ENCODE measurements around the gene CDKN2B-AS1. TPM values are rescaled to one million over a fixed set of nuclear protein-coding genes. Genes with fewer than 3 reads are reported as not detected.

CDKN2B-AS1 gene
- total and polyA plus RNA-seq, 2 of the 13 experiments (the other 11 are each of a cell fraction or from before 2014, with no cell fraction given), result 0.64 to 2.3 TPM

DNA sequence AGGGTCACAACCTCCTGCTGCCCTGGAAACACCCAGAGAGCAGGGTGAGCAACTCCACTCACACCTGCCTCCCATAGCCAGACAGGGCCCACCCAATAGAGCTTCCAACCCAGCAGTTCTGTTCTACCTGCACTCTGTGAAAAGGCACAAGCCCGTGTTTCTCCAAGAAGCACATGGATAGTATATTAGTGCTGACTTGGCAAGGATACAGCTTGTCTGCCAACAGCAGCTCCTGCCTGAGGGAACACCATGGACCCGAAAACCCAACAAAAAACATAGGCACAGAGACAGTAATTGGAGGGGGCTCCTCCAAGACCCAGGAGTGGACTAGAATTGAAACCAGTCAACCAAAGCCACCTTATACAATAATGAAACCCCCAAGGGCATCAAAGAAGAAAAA is 49.0 kb upstream of the CDKN2B-AS1 start:
- Histone ChIP-seq H4K20me1 (ENCODE audit: insufficient read depth, low read length) (no peaks in the 10 kb centered on the region), H3K27ac (ENCODE audit: extremely low read length, insufficient read depth, low read length) (no peak overlapping the region), H3K9me3 (ENCODE audit: low read length) (no peaks in the 10 kb centered on the region), H3K27me3 (ENCODE audit: control insufficient read depth in 1 of 2, insufficient read depth in 2 of 2, low read length in 2 of 2) (no peaks in the 10 kb centered on the region), H3K9ac (ENCODE audit: insufficient read depth, low read depth, low read length) (no peak overlapping the region), H3K36me3 (replicated peaks in 1 of 2; ENCODE audit: control insufficient read depth in 1 of 2, insufficient read depth in 2 of 2, low read length in 2 of 2) (no peaks in the 10 kb centered on the region), H3K79me2 (ENCODE audit: insufficient read depth, low read length) (no peaks in the 10 kb centered on the region), H3K4me1 (ENCODE audit: insufficient read depth, low read length) (no peaks in the 10 kb centered on the region), H3K4me3 (replicated peaks in 1 of 3; ENCODE audit: insufficient read depth in 1 of 3, low read depth in 2 of 3, low read length in 3 of 3) (no peak overlapping the region), H2AFZ (ENCODE audit: low read length) (no peak overlapping the region), H3K4me2 (ENCODE audit: low read depth, low read length) (no peak overlapping the region)
- ChIA-PET CTCF (ENCODE audit: low intra/inter-chr PET ratio, low total read pairs) (no interaction called here), POLR2A (no interaction called here)
- intact Hi-C loops (cut with micrococcal nuclease; ENCODE audit: unreplicated experiment), result no loop called here
- 0% methylated on average over 2 of the region's 2 CpGs for WGBS (ENCODE audit: low lambda C conversion rate)
- no peak for ATAC-seq
- FAIRE-seq, result no peak
- TF ChIP-seq MAFF (IDR thresholded peaks at IDR 0.05; ENCODE audit: low read depth, low read length), result 0 out of 2 replicates have a peak, but pooled peaks have one; percentile 32
- peak; percentile 58 to 65; a peak in 3 of 4 replicates for TF ChIP-seq MAFK (conservative IDR thresholded peaks at IDR 0.05 in 1 of 2, IDR thresholded peaks at IDR 0.05 in 1 of 2; ENCODE audit: low read length in 2 of 2)
- TF ChIP-seq TP53 (CRISPR knock-in tag; conservative IDR thresholded peaks at IDR 0.05), result no peak
- no peak for TF ChIP-seq ZNF768 (CRISPR knock-in tag; IDR thresholded peaks at IDR 0.05)
- no peak for TF ChIP-seq ZSCAN31 (CRISPR knock-in tag; IDR thresholded peaks at IDR 0.05; ENCODE audit: low read depth)
- TF ChIP-seq NFIC (IDR thresholded peaks at IDR 0.05; ENCODE audit: low read length), result no peak
- no peak for TF ChIP-seq ZNF446 (CRISPR knock-in tag; IDR thresholded peaks at IDR 0.05)
- no TSS peak for BruUV-seq (replicated peaks)
- no peak for DNase-seq (ENCODE audit: low spot score)
- in situ Hi-C loops (cut with HindIII; ENCODE audit: extremely low pct_ligation_motif_present, low pct_unique_long_range_greater_than_20kb), result no loop called here

DNA sequence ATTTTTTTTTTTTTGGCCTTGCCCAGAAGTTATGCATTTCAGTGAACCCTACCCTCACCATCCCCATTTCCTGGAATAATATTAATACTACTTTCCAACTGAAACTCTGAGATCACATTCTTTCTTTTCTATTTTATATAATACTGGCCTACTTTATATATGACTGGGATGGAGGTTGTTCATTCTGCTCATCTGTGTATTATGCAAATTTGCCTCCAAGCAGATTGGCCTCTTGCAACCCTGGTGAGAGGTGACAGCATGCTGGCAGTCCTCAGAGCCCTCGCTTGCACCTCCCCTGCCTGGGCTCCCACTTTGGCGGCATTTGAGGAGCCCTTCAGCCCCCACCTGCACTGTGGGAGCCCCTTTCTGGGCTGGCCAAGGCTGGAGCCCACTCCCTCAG is 35.8 kb upstream of the CDKN2B-AS1 start:
- Histone ChIP-seq H3K9me3 (ENCODE audit: low read length) (no peaks in the 10 kb centered on the region), H3K27me3 (ENCODE audit: control insufficient read depth in 1 of 2, insufficient read depth in 2 of 2, low read length in 2 of 2) (no peaks in the 10 kb centered on the region), H3K27ac (ENCODE audit: extremely low read length, insufficient read depth, low read length) (no peak overlapping the region), H3K36me3 (replicated peaks in 1 of 2; ENCODE audit: control insufficient read depth in 1 of 2, insufficient read depth in 2 of 2, low read length in 2 of 2) (no peaks in the 10 kb centered on the region), H3K4me2 (ENCODE audit: low read depth, low read length) (no peak overlapping the region), H2AFZ (ENCODE audit: low read length) (no peak overlapping the region), H3K79me2 (ENCODE audit: insufficient read depth, low read length) (no peaks in the 10 kb centered on the region), H3K4me1 (ENCODE audit: insufficient read depth, low read length) (no peaks in the 10 kb centered on the region), H4K20me1 (ENCODE audit: insufficient read depth, low read length) (no peaks in the 10 kb centered on the region), H3K4me3 (replicated peaks in 1 of 3; ENCODE audit: insufficient read depth in 1 of 3, low read depth in 2 of 3, low read length in 3 of 3) (no peak overlapping the region), H3K9ac (ENCODE audit: insufficient read depth, low read depth, low read length) (no peak overlapping the region)
- ChIA-PET POLR2A (no interaction called here), CTCF (ENCODE audit: low intra/inter-chr PET ratio, low total read pairs) (no interaction called here)
- 0% methylated on average over 2 of the region's 2 CpGs for WGBS (ENCODE audit: low lambda C conversion rate)
- no peak for DNase-seq (ENCODE audit: low spot score)
- ATAC-seq, result no peak
- no peak for TF ChIP-seq TP53 (CRISPR knock-in tag; conservative IDR thresholded peaks at IDR 0.05)
- TF ChIP-seq TGIF2 (CRISPR knock-in tag; IDR thresholded peaks at IDR 0.05), result no peak
- no peak for TF ChIP-seq ZNF547 (CRISPR knock-in tag; IDR thresholded peaks at IDR 0.05)
- TF ChIP-seq, protein P1, sequence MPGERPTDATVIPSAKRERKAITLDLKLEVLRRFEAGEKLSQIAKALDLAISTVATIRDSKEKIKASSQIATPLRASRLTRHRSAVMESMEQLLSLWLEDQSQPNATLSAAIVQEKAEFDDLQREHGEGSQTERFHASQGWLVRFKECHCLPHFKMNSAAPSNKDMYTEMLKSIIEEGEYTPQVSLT (CRISPR knock-in tag; IDR thresholded peaks at IDR 0.05; ENCODE audit: borderline replicate concordance, low read depth), result no peak
- no peak for TF ChIP-seq ATF7-NPFF (CRISPR knock-in tag; IDR thresholded peaks at IDR 0.05; ENCODE audit: low read depth)
- no peak for TF ChIP-seq HOXA5 (CRISPR knock-in tag; IDR thresholded peaks at IDR 0.05)
- TF ChIP-seq MYC (CRISPR knock-in tag; IDR thresholded peaks at IDR 0.05; ENCODE audit: borderline replicate concordance), result no peak
- no peak for TF ChIP-seq CBX2 (IDR thresholded peaks at IDR 0.05; ENCODE audit: low read depth, low read length)
- TF ChIP-seq CBX2 (CRISPR knock-in tag; IDR thresholded peaks at IDR 0.05; ENCODE audit: low read depth), result no peak
- no peak for TF ChIP-seq ATF1 (CRISPR knock-in tag; IDR thresholded peaks at IDR 0.05)
- no peak for TF ChIP-seq KDM1A (CRISPR knock-in tag; IDR thresholded peaks at IDR 0.05)
- no peak for TF ChIP-seq SRF (IDR thresholded peaks at IDR 0.05; ENCODE audit: low read depth, low read length)
- TF ChIP-seq NFE2L1 (CRISPR knock-in tag; IDR thresholded peaks at IDR 0.05; ENCODE audit: borderline replicate concordance), result no peak
- no peak for TF ChIP-seq ZNF564 (CRISPR knock-in tag; IDR thresholded peaks at IDR 0.05)
- no peak for FAIRE-seq
- BruUV-seq (replicated peaks), result no TSS peak
- intact Hi-C loops (cut with micrococcal nuclease; ENCODE audit: unreplicated experiment), result no loop called here
- in situ Hi-C loops (cut with HindIII; ENCODE audit: extremely low pct_ligation_motif_present, low pct_unique_long_range_greater_than_20kb), result no loop called here

All from HepG2 (cell line).